COLO829 (cell line): ENCODE measurements around the gene RIN2.

Experiments used
- DNase-seq: peaks from one replicate; pipeline ENCODE4 v3.0.0; 2012; ENCODE audit warnings: low spot score

The RIN2 gene, protein sequence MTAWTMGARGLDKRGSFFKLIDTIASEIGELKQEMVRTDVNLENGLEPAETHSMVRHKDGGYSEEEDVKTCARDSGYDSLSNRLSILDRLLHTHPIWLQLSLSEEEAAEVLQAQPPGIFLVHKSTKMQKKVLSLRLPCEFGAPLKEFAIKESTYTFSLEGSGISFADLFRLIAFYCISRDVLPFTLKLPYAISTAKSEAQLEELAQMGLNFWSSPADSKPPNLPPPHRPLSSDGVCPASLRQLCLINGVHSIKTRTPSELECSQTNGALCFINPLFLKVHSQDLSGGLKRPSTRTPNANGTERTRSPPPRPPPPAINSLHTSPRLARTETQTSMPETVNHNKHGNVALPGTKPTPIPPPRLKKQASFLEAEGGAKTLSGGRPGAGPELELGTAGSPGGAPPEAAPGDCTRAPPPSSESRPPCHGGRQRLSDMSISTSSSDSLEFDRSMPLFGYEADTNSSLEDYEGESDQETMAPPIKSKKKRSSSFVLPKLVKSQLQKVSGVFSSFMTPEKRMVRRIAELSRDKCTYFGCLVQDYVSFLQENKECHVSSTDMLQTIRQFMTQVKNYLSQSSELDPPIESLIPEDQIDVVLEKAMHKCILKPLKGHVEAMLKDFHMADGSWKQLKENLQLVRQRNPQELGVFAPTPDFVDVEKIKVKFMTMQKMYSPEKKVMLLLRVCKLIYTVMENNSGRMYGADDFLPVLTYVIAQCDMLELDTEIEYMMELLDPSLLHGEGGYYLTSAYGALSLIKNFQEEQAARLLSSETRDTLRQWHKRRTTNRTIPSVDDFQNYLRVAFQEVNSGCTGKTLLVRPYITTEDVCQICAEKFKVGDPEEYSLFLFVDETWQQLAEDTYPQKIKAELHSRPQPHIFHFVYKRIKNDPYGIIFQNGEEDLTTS

DNA sequence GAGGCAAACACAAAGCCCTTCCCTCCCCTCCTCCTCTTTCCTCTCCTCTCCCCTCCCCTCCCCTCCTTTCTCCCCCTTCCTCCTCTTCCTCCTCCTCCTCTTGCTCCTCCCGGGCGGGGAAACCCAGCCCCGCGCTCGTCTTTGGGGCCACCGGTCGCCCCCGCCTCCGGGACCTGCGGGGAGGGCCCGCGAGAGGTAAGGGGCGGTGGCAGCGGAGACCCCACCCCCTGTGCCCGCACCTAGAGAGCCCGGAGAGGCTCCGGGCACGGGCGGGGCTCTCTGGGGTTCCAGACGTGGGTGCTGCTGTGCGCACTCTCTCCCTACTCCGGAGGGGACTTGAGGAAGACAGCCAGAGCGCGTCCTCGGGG lies at the start of gene RIN2:
Gene RIN2 (plus strand): TSS at position 126 of the 368 bp plus-strand sequence. CDS start 131,344 bp downstream, outside the sequence.
- DNase-seq: no peak

DNA sequence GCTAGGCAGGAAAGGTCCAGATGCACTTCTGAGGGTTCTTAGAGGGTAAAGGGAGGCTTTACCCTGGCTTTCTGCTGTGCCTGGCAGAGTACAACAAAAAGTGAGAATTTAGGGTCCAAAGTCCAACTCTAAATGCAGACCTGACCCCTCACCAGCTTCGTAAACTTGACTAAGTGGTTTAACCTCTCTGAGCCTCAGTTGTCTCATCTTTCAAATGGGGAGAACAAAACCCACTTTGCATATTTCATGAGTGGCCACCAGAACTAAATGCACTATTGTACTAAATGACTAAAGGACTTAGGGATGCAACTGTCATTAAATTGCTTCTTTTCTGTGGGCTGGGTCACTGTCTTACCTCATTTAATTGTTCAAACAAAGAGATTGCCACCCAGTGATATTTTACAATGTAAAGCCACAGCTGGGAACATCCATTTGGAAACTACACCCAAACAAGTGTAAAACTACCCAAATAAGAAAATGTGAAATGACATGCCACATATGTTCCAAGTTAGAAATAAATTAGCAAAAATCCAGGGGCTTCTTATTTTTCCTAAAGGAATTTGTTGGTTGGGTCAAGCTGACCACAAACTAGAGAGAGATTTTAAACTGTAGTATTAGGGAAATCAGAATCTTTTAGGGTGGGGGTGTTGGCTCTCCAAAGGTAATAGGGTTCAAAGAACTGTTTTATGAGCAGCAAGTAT lies 48.3 kb upstream of the RIN2 start:
- DNase-seq: no peak

DNA sequence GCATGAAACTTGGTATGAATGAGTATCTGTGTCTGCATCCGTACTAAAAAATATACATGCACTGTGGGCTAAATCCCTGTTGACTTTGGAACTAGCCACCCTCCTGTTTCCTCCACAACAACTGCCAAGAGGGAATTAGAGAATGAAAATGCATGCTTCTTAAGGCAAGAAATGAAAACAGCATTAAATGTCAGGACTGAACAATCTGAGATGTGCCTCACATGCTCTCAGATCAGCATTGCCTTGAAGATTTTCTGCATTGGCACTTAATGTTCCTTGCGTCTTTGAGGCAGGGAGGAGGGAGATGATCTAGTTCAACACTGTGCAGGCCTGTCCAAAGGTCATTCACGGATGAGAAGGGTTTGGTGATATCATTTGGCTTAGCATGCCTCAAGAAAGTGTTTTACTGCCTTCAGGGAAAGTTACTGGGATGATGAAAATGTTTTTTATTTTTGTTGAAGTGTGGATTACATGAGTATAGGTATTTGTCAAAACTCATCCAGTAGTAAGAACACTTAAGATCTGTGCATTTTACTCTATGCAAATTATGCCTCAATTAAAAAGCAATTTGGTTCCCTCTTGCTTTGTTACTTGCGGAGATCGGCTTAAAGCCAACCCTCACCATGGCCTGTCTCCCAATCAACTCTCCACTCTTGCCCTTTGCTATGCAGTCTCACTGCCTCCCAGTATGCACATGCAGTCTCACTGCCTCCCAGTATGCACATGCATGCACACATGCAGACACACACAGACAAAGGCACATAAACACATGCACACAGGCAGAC lies 47.5 kb upstream of the RIN2 start:
- DNase-seq: no peak

DNA sequence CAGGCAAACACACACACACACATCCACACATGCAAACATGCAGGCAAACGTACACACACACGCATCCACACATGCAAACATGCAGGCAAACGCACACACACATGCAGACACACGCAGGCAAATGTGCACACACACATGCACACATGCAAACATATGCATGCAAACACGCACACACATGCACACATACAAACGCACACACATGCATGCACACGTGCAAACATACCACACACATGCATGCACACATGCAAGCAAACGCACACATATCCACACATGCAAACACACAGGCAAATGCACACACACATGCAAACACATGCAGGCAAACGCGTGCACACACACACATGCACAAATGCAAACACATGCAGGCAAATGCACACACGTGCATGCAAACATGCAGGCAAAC lies 46.9 kb upstream of the RIN2 start:
- no peak for DNase-seq

- no peak for DNase-seq
Observed at GRCh38 chr20:19712721-19713260, 45.3 kb upstream of the RIN2 start.

DNA sequence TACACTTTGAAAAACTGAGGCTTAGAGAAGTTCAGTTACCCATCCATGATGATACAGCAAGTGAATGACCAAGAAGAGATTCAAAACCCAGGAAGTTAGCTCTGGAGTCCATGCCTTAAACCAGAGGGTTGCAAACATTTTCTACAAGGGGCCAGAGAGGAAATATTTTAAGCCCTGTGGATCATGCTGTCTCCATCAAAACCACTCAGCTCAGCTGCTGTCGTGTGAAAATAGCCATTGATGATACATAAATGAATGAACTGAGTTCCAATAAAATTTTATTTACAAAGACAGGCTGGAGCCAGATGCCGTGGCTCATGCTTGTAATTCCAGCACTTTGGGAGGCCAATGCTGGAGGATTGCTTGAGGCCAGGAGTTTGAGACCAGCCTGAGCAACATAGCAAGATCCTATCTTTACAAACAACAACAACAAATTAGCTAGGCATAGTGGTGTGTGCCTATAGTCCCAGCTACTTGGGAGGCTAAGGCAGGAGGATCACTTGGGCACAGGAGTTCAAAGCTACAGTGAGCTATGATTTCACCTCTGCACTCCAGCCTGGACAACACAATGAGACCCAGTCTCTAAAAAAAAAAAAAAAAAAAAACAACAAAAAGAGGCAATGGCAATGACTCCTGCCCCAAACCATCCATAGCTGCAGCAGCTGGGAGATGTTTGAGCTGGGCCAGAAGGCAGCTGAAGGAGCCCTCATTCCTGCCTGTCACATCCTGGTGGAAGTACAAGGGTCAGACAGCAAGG lies 44.1 kb upstream of the RIN2 start:
- DNase-seq: no peak

DNA sequence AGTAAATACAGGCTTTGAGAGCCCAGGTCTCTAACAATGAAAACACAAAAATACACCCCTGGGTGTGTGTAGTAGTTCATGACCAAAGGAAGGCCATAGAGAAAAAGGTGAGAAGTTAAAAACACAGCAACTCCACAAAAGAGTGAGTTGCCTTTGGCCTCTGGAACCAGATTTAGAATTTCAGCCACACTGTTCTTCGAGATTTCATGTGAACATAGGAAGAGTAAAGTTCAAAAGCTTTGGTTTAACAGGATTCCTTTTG lies 43.5 kb upstream of the RIN2 start:
- no peak for DNase-seq

GRCh38 chr20:19715986-19716385 lies 42.1 kb upstream of the RIN2 start:
- no peak for DNase-seq

GRCh38 chr20:19718880-19719279 lies 39.2 kb upstream of the RIN2 start:
- no peak for DNase-seq

DNA sequence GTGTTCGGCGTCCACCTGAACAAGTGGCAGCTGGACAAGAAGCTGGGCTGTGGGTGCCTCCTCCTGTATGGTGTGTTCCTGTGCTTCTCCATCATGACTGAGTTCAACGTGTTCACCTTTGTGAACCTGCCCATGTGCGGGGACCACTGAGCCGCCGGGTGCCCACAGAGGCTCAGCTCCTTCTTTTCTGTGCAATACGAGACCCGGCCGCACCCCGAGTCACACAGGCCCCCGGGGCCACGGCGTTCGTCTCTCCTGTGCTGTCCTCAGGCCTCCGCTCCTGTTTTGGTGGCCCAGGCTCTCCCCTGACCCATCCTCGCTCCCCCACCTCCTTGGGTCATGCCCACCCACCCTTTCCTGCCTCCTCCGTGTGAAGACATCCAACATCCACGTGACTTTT lies 37.1 kb upstream of the RIN2 start:
- no peak for DNase-seq

DNA sequence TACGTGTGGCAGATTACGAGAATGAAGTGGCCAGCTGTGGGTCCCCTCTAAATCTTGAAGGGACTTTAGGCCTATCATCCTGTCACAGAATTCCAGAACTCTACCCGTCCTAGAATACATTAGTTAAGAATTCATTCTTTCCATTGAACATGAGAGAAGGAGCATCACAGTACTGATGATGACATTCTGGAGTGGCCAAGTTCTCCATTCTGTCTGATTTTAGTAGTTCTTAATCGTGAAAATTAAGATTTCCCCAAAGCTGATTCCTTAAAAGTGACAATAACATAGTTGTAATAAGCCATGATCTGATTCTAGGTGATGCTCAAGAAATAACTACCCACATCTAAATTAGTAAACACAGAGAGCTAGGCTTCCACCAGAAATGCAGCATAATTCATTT lies 35.0 kb upstream of the RIN2 start:
- DNase-seq: no peak

- no peak for DNase-seq
Observed at GRCh38 chr20:19723813-19724430, 34.1 kb upstream of the RIN2 start.

- no peak for DNase-seq
Observed at GRCh38 chr20:19725373-19725772, 32.7 kb upstream of the RIN2 start.

GRCh38 chr20:19725814-19726525 lies 32.1 kb upstream of the RIN2 start:
- DNase-seq: no peak

- no peak for DNase-seq
Observed at GRCh38 chr20:19727251-19727847, 30.7 kb upstream of the RIN2 start.

- no peak for DNase-seq
Observed at GRCh38 chr20:19729672-19730071, 28.4 kb upstream of the RIN2 start.

- DNase-seq: no peak
Observed at GRCh38 chr20:19730706-19731105, 27.4 kb upstream of the RIN2 start.

- DNase-seq: no peak
Observed at GRCh38 chr20:19734811-19735210, 23.2 kb upstream of the RIN2 start.

DNA sequence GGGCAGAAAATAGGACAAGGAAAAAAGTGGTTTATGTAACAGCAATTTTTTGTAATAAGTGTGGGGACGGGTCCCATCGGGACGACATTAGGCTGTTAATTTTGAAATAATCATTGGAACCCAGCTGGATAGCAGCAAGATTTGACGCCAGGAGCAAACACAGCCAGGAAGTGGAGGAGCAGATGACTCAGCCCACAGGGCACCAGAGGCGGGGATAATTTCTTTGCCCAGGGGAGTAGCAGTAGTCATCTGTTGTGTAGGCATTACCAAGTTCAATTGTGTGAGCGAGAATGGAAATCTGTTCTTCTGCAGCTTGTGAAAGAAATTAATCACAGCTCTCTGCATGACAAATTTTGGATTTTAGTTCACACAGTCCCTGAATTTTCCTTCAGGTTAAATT lies 22.6 kb upstream of the RIN2 start:
- DNase-seq: peak; percentile 88

- no peak for DNase-seq
Observed at GRCh38 chr20:19737025-19737424, 21.0 kb upstream of the RIN2 start.
